ENCODE measurements around the gene ARHGEF1.

Gene ARHGEF1

GRCh38 chr19:41883821-41884733, 1.1 kb downstream of the ARHGEF1 start:
- DNase-seq (ENCODE audit: low spot score): peak; percentile 93

- no peak for DNase-seq (ENCODE audit: low spot score)
Observed at GRCh38 chr19:41886761-41887710, 4.1 kb downstream of the ARHGEF1 start.

- DNase-seq (ENCODE audit: low spot score): no peak
Observed at GRCh38 chr19:41887711-41888382, 4.9 kb downstream of the ARHGEF1 start.

GRCh38 chr19:41888926-41889325, 5.9 kb downstream of the ARHGEF1 start:
- DNase-seq (ENCODE audit: low spot score): no peak

- DNase-seq (ENCODE audit: low spot score): no peak
Observed at GRCh38 chr19:41889896-41890295, 6.9 kb downstream of the ARHGEF1 start.

GRCh38 chr19:41890936-41891335, 8.0 kb downstream of the ARHGEF1 start:
- no peak for DNase-seq (ENCODE audit: low spot score)

- no peak for DNase-seq (ENCODE audit: low spot score)
Observed at GRCh38 chr19:41892173-41892902, 9.4 kb downstream of the ARHGEF1 start.

DNA sequence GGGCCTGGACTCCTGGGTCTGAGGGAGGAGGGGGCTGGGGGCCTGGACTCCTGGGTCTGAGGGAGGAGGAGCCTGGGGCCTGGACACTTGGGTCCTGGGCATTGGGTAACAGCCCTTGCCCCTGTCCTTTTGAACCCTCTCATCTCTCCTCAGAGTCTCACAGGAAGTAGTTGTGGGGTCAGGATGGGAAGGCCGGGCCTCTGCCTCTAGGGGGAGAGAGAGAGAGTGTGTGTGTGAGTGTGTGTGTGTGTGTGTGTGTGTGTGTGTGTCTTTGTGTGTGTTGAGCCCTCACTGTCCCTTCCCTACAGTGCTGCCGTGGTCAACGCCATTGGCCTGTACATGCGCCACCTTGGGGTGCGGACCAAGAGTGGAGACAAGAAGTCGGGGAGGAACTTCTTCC, 10.9 kb downstream of the ARHGEF1 start:
- DNase-seq (ENCODE audit: low spot score): no peak

- no peak for DNase-seq (ENCODE audit: low spot score)
Observed at GRCh38 chr19:41894350-41894749, 11.4 kb downstream of the ARHGEF1 start.

DNA sequence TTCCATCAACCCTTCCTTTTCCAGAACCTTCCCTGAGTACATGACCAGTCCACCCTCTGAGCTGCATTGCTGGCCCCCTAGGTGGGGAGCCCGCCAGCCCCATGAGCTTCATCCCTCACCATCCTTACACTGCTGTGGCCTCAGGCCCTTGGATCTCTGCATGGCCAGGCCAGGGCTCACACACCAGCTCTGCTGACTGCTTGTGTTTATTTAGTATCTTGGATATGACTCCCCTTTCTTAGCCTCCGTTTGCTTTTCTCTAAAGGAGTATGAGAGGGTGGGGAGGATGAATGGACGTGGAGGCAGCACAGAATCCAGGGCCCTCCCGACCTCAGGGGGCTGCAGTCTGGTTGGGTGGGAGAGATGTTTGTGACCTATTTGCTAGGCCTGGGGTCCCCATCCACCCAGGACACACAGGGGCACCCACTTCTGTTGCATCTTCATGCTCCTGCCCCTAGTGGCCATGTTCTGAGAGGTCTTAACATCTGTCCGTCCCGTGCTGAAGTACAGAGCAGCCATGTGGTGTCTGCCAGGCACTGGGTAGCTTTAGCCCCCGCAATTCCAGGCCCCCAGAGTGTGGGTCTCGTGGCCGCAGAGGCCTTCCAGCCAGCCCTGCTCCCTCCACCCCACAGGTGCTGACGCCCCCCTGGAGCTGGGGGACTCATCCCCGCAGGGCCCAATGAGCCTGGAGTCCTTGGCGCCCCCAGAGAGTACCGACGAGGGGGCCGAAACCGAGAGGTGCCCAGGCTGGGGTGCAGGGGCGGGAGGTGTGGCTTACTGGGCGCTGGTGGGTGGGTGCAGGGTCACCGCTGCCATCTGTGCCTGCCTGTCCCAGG, 13.0 kb downstream of the ARHGEF1 start:
- DNase-seq (ENCODE audit: low spot score): no peak

- no peak for DNase-seq (ENCODE audit: low spot score)
Observed at GRCh38 chr19:41896581-41896942, 13.6 kb downstream of the ARHGEF1 start.

- no peak for DNase-seq (ENCODE audit: low spot score)
Observed at GRCh38 chr19:41897181-41897580, 14.2 kb downstream of the ARHGEF1 start.

GRCh38 chr19:41897820-41898219, 14.8 kb downstream of the ARHGEF1 start:
- DNase-seq (ENCODE audit: low spot score): no peak

- DNase-seq (ENCODE audit: low spot score): no peak
Observed at GRCh38 chr19:41898235-41898634, 15.3 kb downstream of the ARHGEF1 start.

GRCh38 chr19:41901707-41902360, 18.9 kb downstream of the ARHGEF1 start:
- DNase-seq (ENCODE audit: low spot score): no peak

GRCh38 chr19:41902594-41902993, 19.6 kb downstream of the ARHGEF1 start:
- DNase-seq (ENCODE audit: low spot score): no peak

GRCh38 chr19:41903193-41903953, 20.4 kb downstream of the ARHGEF1 start:
- no peak for DNase-seq (ENCODE audit: low spot score)

DNA sequence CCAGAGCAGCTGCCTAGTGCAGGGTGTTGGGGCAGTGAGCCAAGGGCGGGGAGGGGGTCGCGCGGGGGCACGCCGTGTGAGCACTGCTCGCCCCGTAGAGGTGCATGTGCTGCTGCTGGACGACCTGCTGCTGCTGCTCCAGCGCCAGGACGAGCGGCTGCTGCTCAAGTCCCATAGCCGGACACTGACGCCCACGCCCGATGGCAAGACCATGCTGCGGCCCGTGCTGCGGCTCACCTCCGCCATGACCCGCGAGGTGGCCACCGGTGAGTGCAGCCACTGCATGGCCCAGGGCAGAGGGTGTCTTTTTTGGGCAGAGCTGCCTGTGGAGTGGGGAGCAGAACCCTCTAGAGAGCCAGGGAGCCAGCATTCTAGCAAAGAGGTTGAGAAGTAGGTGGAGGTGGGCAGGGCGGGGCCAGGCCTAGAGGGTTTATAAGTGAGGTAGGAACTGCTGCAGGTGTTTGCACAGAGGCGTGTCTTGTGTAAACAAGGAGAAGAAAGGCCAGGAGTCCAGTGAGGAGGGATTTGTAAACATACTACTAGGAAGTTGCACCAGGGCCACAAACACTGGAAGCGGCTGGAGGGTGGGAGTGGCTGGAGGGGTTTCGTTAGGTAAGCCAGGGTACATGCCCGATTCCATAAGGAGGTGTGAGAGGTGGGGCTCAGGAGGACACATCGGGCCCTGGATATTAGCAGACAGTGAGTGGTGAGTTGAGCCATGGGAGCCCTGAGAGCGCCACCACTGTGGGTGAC, 21.3 kb downstream of the ARHGEF1 start:
- DNase-seq (ENCODE audit: low spot score): no peak
